Glutamatergic neuron (in vitro differentiated cells): Measurements from ENCODE around the gene HTR5A. TPM values are rescaled to one million over a fixed set of nuclear protein-coding genes. Genes with fewer than 3 reads are reported as not detected.

Experiments
- DNase-seq: peaks from one replicate; pipeline ENCODE4 v3.0.0; 2022
- H3K27ac Mint-ChIP-seq: one replicate; pipeline ENCODE4 v1.8.0; 2020; ENCODE audit warnings: mild to moderate bottlenecking, mixed read lengths, inconsistent platforms; ENCODE audit not compliant: unreplicated experiment
- H3K27me3 Mint-ChIP-seq: one replicate; pipeline ENCODE4 v1.8.0; 2020; ENCODE audit warnings: mild to moderate bottlenecking, moderate library complexity, mixed read lengths, inconsistent platforms; ENCODE audit not compliant: unreplicated experiment
- H3K36me3 Mint-ChIP-seq: one replicate; pipeline ENCODE4 v1.8.0; 2020; ENCODE audit warnings: mild to moderate bottlenecking, mixed read lengths, inconsistent platforms; ENCODE audit not compliant: unreplicated experiment
- H3K4me1 Mint-ChIP-seq: one replicate; pipeline ENCODE4 v1.8.0; 2020; ENCODE audit warnings: mild to moderate bottlenecking, low read depth, mixed read lengths, inconsistent platforms; ENCODE audit not compliant: unreplicated experiment
- H3K4me3 Mint-ChIP-seq: one replicate; pipeline ENCODE4 v1.8.0; 2020; ENCODE audit warnings: mild to moderate bottlenecking, mixed read lengths, inconsistent platforms; ENCODE audit not compliant: unreplicated experiment
- H3K9me3 Mint-ChIP-seq: one replicate; pipeline ENCODE4 v1.8.0; 2020; ENCODE audit warnings: mild to moderate bottlenecking, moderate library complexity, mixed read lengths, inconsistent platforms; ENCODE audit not compliant: unreplicated experiment
- CTCF ChIP-seq: fragments of 200-600 bp; sonication (generic); IDR thresholded peaks from one replicate; pipeline ENCODE4 v1.5.0; 2021; ENCODE audit not compliant: partially characterized antibody, unreplicated experiment
- total RNA-seq: library from RNA; stranded (reverse); fragmentation: NEBNext Ultra II Directional; extraction: Animal tissue kit (Norgen Biotek cat#: 25700); gene quantifications from one replicate; pipeline ENCODE4 v1.2.1, GENCODE V29; 2021; ENCODE audit not compliant: unreplicated experiment

Gene HTR5A
- total RNA-seq, 1 donor from 2014 or later = 0.20 TPM

DNA sequence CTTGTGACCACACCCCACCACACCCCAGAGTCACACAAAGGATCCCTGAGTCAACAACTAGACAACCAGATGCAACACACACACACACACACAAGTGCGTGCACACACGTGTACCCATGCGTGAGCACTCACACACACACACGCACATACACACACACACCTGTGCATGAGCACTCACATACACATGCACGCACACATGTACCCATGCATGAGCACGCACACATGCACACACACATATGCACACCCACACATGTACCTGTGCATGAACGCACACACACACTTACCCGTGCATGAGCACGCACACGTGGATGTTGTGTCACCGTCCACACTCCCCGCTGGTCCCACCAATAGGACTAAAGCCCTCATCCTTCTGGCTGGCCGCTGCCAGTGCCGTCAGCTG is 60.4 kb downstream of the HTR5A start:
- Mint-ChIP-seq H3K27ac (no peak overlapping the region), H3K9me3 (no peaks in the 10 kb centered on the region), H3K4me3 (no peak overlapping the region), H3K27me3 (peaks cover 4% of the 10 kb centered on the region), H3K4me1 (no peaks in the 10 kb centered on the region), H3K36me3 (no peaks in the 10 kb centered on the region)
- TF ChIP-seq CTCF = no peak
- no peak for DNase-seq

DNA sequence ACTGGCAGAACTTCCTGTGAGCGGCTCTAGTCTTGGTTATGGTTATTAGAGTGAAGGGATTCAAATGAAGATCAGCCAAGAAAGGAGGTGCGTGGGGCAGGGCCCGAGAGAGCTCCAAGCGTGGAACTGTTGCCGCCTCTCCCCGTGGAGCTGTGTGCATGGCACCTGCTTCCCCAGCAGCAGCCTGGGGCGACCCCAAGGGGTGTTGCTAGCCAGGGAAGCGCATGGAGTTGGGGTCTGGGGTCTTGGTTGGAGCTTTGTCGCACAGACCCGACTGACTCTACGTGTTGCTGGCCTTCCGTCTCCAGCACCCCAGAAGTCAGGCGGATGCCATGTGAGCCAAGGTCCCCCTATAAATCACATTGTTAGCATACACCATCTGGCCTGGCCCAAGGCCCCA is 61.0 kb downstream of the HTR5A start:
- no peak for DNase-seq
- Mint-ChIP-seq H3K27me3 (peaks cover 4% of the 10 kb centered on the region), H3K36me3 (no peaks in the 10 kb centered on the region), H3K27ac (no peak overlapping the region), H3K4me3 (no peak overlapping the region), H3K9me3 (no peaks in the 10 kb centered on the region), H3K4me1 (no peaks in the 10 kb centered on the region)
- TF ChIP-seq CTCF = no peak

DNA sequence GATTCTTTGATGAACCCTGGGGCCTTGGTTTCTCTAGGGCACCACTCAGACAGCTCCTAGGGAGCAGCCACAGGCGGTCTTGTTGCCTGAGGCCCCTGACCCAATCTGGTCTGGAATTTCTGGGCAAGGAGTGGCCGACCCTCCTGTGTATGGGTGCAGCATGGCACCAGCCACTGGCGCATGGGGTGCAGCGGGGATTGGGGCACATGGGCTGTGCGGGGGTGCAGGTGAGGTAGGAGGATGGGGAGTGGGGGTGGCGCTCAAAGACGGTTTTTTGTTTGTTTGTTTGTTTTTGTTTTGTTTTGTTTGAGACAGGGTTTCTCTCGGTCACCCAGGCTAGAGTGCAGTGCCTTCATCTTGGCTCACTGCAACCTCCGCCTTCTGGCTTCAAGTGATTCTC is 62.3 kb downstream of the HTR5A start:
- Mint-ChIP-seq H3K4me3 (no peak overlapping the region), H3K27me3 (peaks cover 4% of the 10 kb centered on the region), H3K27ac (no peak overlapping the region), H3K36me3 (no peaks in the 10 kb centered on the region), H3K4me1 (no peaks in the 10 kb centered on the region), H3K9me3 (peaks cover 2% of the 10 kb centered on the region)
- DNase-seq = no peak
- TF ChIP-seq CTCF = no peak

- H3K36me3 Mint-ChIP-seq = no peaks in the 10 kb centered on the region
- no peak for DNase-seq
- no peak overlapping the region for H3K4me3 Mint-ChIP-seq
- H3K27ac Mint-ChIP-seq = no peak overlapping the region
- H3K9me3 Mint-ChIP-seq = peaks cover 2% of the 10 kb centered on the region
- no peak for TF ChIP-seq CTCF
- H3K27me3 Mint-ChIP-seq = peaks cover 6% of the 10 kb centered on the region
- peaks cover 6% of the 10 kb centered on the region for H3K4me1 Mint-ChIP-seq
These were observed 66.6 kb downstream of the HTR5A start for GRCh38 chr7:155136619-155137243.

Other genes starting within 250 kb of the HTR5A start
- gene PAXIP1, start 67.2 kb upstream of the HTR5A start, total RNA-seq = 13.8 TPM
- gene INSIG1, start 227.6 kb downstream of the HTR5A start, total RNA-seq = 95.2 TPM